ENCODE data around the gene ZRANB3. TPM values are rescaled to one million over a fixed set of nuclear protein-coding genes. Genes with fewer than 3 reads are reported as not detected.

Gene ZRANB3
- total and polyA plus RNA-seq, 2 donors (not counting 3 experiments of a cell fraction or from before 2014, with no cell fraction given): 2.2 to 6.0 TPM

DNA sequence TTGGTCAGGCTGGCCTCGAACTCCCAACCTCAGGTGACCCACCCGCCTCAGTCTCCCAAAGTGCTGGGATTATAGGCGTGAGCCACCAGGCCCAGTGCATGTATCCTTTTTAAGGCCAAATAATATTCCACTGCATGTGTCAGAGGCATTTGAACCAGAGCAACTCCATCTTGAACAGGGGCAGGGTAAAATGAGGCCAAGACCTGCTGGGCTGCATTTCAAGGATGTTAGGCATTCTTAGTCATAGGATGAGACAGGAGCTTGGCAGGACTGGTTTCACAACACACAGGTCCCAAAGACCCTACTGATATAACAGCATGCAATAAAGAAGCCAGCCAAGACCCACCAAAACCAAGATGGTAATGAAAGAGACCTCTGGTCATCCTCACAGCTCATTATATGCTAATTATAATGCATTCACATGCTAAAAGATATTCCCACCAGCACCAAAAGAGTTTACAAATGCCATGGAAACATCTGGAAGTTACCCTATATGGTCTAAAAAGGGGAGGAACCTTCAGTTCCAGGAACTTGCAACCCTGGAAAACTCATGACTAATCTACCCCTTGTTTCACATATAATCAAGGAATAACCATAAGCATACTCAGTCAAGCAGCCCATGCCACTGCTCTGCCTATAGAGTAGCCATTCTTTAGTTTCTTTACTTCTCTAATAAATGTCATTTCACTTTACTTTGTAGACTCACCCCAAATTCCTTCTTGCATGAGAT lies 274.3 kb downstream of the ZRANB3 start:
- no peak overlapping the region for H3K27ac ChIP-seq (ENCODE audit: insufficient read depth, low read depth, low read length)
- no peak overlapping the region for H3K4me2 ChIP-seq (ENCODE audit: insufficient read depth, low read length)
- dilution Hi-C loops (cut with MboI; ENCODE audit: extremely low pct_ligation_motif_present, low sequenced_read_pairs): no loop called here
- no peaks in the 10 kb centered on the region for H3K4me1 ChIP-seq (ENCODE audit: control insufficient read depth, extremely low read depth, insufficient read depth, low read length)
- no peaks in the 10 kb centered on the region for H3K9me1 ChIP-seq (replicated peaks; ENCODE audit: control insufficient read depth, extremely low read depth, insufficient read depth, low read length)
- CTCF ChIA-PET: no interaction called here
- TF ChIP-seq MAX (IDR thresholded peaks at IDR 0.05; ENCODE audit: insufficient read depth, insufficient read length): no peak
- no peak for TF ChIP-seq FOS (IDR thresholded peaks at IDR 0.05; ENCODE audit: borderline replicate concordance, insufficient read depth, low read length)
- TF ChIP-seq, protein P1, sequence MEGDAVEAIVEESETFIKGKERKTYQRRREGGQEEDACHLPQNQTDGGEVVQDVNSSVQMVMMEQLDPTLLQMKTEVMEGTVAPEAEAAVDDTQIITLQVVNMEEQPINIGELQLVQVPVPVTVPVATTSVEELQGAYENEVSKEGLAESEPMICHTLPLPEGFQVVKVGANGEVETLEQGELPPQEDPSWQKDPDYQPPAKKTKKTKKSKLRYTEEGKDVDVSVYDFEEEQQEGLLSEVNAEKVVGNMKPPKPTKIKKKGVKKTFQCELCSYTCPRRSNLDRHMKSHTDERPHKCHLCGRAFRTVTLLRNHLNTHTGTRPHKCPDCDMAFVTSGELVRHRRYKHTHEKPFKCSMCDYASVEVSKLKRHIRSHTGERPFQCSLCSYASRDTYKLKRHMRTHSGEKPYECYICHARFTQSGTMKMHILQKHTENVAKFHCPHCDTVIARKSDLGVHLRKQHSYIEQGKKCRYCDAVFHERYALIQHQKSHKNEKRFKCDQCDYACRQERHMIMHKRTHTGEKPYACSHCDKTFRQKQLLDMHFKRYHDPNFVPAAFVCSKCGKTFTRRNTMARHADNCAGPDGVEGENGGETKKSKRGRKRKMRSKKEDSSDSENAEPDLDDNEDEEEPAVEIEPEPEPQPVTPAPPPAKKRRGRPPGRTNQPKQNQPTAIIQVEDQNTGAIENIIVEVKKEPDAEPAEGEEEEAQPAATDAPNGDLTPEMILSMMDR (IDR thresholded peaks at IDR 0.05; ENCODE audit: extremely low read depth in 1 of 2, insufficient read depth in 1 of 2, low read depth in 1 of 2, low read length in 2 of 2): no peak
- TF ChIP-seq MYC (IDR thresholded peaks at IDR 0.05; ENCODE audit: low read depth, low read length): no peak
- TF ChIP-seq JUN (IDR thresholded peaks at IDR 0.05; ENCODE audit: borderline replicate concordance, insufficient read depth, insufficient read length, low read depth): no peak
- TF ChIP-seq GATA2 (IDR thresholded peaks at IDR 0.05; ENCODE audit: insufficient read depth, insufficient read length, low read depth, low read length): no peak
- TF ChIP-seq EZH2 (IDR thresholded peaks at IDR 0.05; ENCODE audit: borderline replicate concordance, low read depth, low read length, severe bottlenecking): no peak
- no peak for TF ChIP-seq POLR2A (IDR thresholded peaks at IDR 0.05; ENCODE audit: low read depth, low read length)
- no peak for TF ChIP-seq POLR2AphosphoS5 (IDR thresholded peaks at IDR 0.05; ENCODE audit: insufficient read depth, low read depth, low read length)
- FAIRE-seq (no peak), DNase-seq (ENCODE audit: low read depth, low spot score) (no peak)
- no peaks in the 10 kb centered on the region for H4K20me1 ChIP-seq (replicated peaks; ENCODE audit: control insufficient read depth, extremely low read depth, insufficient read depth, low read length)
- no peak overlapping the region for H3K9ac ChIP-seq (replicated peaks; ENCODE audit: extremely low read depth, insufficient read depth, low read length)
- H3K36me3 ChIP-seq (ENCODE audit: control insufficient read depth in 2 of 2, extremely low read depth in 1 of 2, insufficient read depth in 2 of 2, low read length in 2 of 2): no peaks in the 10 kb centered on the region
- no peaks in the 10 kb centered on the region for H3K27me3 ChIP-seq (ENCODE audit: control insufficient read depth in 2 of 2, insufficient read depth in 2 of 2, low read length in 2 of 2)
- no peak overlapping the region for H3K4me3 ChIP-seq (replicated peaks in 1 of 3; ENCODE audit: insufficient read depth in 1 of 3, low read depth in 1 of 3, low read length in 3 of 3)
- intact Hi-C loops (cut with micrococcal nuclease): no loop called here
- POLR2A ChIA-PET: no interaction called here
- H3K79me2 ChIP-seq (ENCODE audit: control insufficient read depth, insufficient read depth, low read length): no peaks in the 10 kb centered on the region
- no TSS peak for BruUV-seq (replicated peaks)
- no peaks in the 10 kb centered on the region for H3K9me3 ChIP-seq (replicated peaks; ENCODE audit: control insufficient read depth, insufficient read depth, low read length)
- H2AFZ ChIP-seq (ENCODE audit: low read depth, low read length): no peak overlapping the region

Data from endothelial cell of umbilical vein (primary cell).